ENCODE measurements around the gene CCDC71L. TPM values are rescaled to one million over a fixed set of nuclear protein-coding genes. Genes with fewer than 3 reads are reported as not detected.

The CCDC71L gene
- total and polyA plus RNA-seq, 2 donors (not counting 1 experiment from before 2014, with no cell fraction given), result 11.7 to 29.5 TPM

DNA sequence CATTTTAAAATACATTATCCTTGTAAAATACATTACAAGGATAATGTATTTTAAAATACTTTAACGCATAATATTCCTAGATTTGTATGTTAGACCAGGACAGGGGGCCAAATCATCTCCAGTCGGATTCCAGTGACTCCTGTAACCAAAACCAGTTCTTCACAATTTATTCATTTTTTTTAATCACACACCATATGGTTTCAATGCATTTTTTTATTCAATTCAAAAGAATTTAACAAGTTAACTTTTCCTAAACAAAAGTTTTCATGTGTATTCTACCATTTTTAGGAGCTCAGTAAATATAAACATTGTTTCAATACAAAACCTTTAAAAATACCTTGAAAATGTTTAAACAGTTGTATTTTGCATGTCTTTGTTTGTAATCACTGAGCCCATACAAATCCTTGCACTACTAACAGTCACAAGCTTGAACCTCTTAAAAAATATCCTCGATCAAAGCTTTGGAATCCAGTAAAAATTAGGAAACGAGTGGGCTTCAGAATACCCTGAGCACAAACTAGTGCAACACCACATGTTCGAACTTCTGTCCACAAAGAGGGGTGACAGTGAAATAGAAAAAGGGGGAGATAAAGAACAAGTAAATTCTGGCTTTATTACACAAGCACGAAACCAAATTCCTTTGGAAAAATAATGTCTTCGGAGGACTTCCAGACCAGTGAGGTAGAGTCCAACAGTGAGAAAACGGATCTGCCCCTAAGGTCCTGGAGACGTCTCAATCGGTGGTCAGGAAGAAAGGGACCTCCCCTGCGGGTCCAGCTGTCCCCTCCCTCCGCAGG is 1.6 kb downstream of the CCDC71L start:
- Histone ChIP-seq H3K4me3 (ENCODE audit: control extremely low read depth in 1 of 5, extremely low read depth in 1 of 5, insufficient read depth in 1 of 5, low read depth in 2 of 5, low read length in 4 of 5) (peak overlapping the region; percentile 50 to 89 (median 79)), H3K36me3 (replicated peaks in 1 of 2; ENCODE audit: control extremely low read depth in 1 of 2, control insufficient read depth in 1 of 2, extremely low read depth in 1 of 2, insufficient read depth in 2 of 2, low read length in 1 of 2) (no peaks in the 10 kb centered on the region), H3K4me2 (replicated peaks; ENCODE audit: low read depth, low read length, poor library complexity, severe bottlenecking) (peak overlapping the region; percentile 91), H2AFZ (ENCODE audit: insufficient read depth, low read depth, low read length, poor library complexity, severe bottlenecking) (peak overlapping the region; percentile 86), H3K27ac (ENCODE audit: low read length in 2 of 2) (peak overlapping the region; percentile 46 to 78), H4K20me1 (ENCODE audit: control insufficient read depth, insufficient read depth, low read length, poor library complexity, severe bottlenecking) (no peaks in the 10 kb centered on the region), H3K9ac (ENCODE audit: low read length) (peak overlapping the region; percentile 77), H3K9me3 (ENCODE audit: control extremely low read depth in 1 of 3, control insufficient read depth in 2 of 3, insufficient read depth in 1 of 3, low read length in 2 of 3) (no peaks in the 10 kb centered on the region), H3K27me3 (replicated peaks in 1 of 4; ENCODE audit: control extremely low read depth in 1 of 4, control insufficient read depth in 3 of 4, insufficient read depth in 4 of 4, low read length in 3 of 4) (no peaks in the 10 kb centered on the region), H3K4me1 (ENCODE audit: control insufficient read depth in 2 of 2, insufficient read depth in 2 of 2, low read length in 2 of 2) (peaks cover 23 to 24% of the 10 kb centered on the region in 2 donors), H3K79me2 (ENCODE audit: control insufficient read depth, insufficient read depth, low read length) (no peaks in the 10 kb centered on the region)
- ATAC-seq (ENCODE audit: low read depth), result no peak
- Mint-ChIP-seq H3K4me1 (peaks cover 34% of the 10 kb centered on the region), H3K9me3 (ENCODE audit: insufficient read depth) (no peaks in the 10 kb centered on the region), H3K27ac (peak overlapping the region; percentile 89), H3K27me3 (no peaks in the 10 kb centered on the region), H3K4me3 (peak overlapping the region; percentile 82)
- ChIA-PET POLR2A (interaction anchor here (1.3 to 2.9 kb wide), 2 partner anchors 77 to 1084 kb away, joined by 3 to 25 read pairs; partner anchors contain the start of gene CBLL1), CTCF (interaction anchor here (0.8 to 7.0 kb wide), 19 partner anchors 11 to 509 kb away, joined by 3 to 290 read pairs (median 5); partner anchors contain the start of gene HBP1)
- 16% methylated on average over 9 of the region's 12 CpGs for WGBS (ENCODE audit: insufficient coverage)
- intact Hi-C loops (cut with micrococcal nuclease), result no loop called here
- no peak for TF ChIP-seq EZH2 (IDR thresholded peaks at IDR 0.05; ENCODE audit: borderline replicate concordance, insufficient read depth, low read depth, low read length, poor library complexity, severe bottlenecking)
- TF ChIP-seq, protein P1, sequence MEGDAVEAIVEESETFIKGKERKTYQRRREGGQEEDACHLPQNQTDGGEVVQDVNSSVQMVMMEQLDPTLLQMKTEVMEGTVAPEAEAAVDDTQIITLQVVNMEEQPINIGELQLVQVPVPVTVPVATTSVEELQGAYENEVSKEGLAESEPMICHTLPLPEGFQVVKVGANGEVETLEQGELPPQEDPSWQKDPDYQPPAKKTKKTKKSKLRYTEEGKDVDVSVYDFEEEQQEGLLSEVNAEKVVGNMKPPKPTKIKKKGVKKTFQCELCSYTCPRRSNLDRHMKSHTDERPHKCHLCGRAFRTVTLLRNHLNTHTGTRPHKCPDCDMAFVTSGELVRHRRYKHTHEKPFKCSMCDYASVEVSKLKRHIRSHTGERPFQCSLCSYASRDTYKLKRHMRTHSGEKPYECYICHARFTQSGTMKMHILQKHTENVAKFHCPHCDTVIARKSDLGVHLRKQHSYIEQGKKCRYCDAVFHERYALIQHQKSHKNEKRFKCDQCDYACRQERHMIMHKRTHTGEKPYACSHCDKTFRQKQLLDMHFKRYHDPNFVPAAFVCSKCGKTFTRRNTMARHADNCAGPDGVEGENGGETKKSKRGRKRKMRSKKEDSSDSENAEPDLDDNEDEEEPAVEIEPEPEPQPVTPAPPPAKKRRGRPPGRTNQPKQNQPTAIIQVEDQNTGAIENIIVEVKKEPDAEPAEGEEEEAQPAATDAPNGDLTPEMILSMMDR (IDR thresholded peaks at IDR 0.05), result no peak
- DNase-seq, result no peak
